GM19455 (cell line): ENCODE data around the gene BCL2L1.
"Not testable (repeated sequence)": the region's sequence is repeated elsewhere in the genome, so short reads cannot be mapped to it uniquely, and the experiment has no call there.

Source experiments
- ATAC-seq: cut with Tn5 transposase; IDR thresholded peaks from one replicate; pipeline ENCODE4 v1.9.1; 2021; ENCODE audit not compliant: unreplicated experiment

BCL2L1 gene

GRCh38 chr20:31677553-31678260 lies 45.0 kb downstream of the BCL2L1 start:
- ATAC-seq: no peak

GRCh38 chr20:31676609-31676989 lies 46.1 kb downstream of the BCL2L1 start:
- no peak for ATAC-seq

- peak; percentile 49 for ATAC-seq
Observed at GRCh38 chr20:31675828-31676608, 46.6 kb downstream of the BCL2L1 start.

GRCh38 chr20:31674895-31675827 lies 47.5 kb downstream of the BCL2L1 start:
- peak; percentile 65 for ATAC-seq

- ATAC-seq: no peak
Observed at GRCh38 chr20:31673943-31674463, 48.7 kb downstream of the BCL2L1 start.

- no peak for ATAC-seq
Observed at GRCh38 chr20:31673435-31673834, 49.2 kb downstream of the BCL2L1 start.

- ATAC-seq: no peak
Observed at GRCh38 chr20:31671324-31671723, 51.3 kb downstream of the BCL2L1 start.

- no peak for ATAC-seq
Observed at GRCh38 chr20:31670371-31671228, 52.1 kb downstream of the BCL2L1 start.

- ATAC-seq: no peak
Observed at GRCh38 chr20:31669876-31670275, 52.8 kb downstream of the BCL2L1 start.

GRCh38 chr20:31668944-31669343 lies 53.7 kb downstream of the BCL2L1 start:
- ATAC-seq: not testable (repeated sequence)

GRCh38 chr20:31667315-31668285 lies 55.1 kb downstream of the BCL2L1 start:
- no peak for ATAC-seq

- ATAC-seq: no peak
Observed at GRCh38 chr20:31666258-31667042, 56.2 kb downstream of the BCL2L1 start.

GRCh38 chr20:31665753-31666152 lies 56.9 kb downstream of the BCL2L1 start:
- no peak for ATAC-seq

- no peak for ATAC-seq
Observed at GRCh38 chr20:31664696-31665354, 57.8 kb downstream of the BCL2L1 start.

GRCh38 chr20:31663838-31664695 lies 58.6 kb downstream of the BCL2L1 start:
- no peak for ATAC-seq

- ATAC-seq: no peak
Observed at GRCh38 chr20:31663524-31663837, 59.2 kb downstream of the BCL2L1 start.

GRCh38 chr20:31662372-31662854 lies 60.3 kb downstream of the BCL2L1 start:
- no peak for ATAC-seq
